Measurements from ENCODE around the gene S100A2.

The S100A2 gene

DNA sequence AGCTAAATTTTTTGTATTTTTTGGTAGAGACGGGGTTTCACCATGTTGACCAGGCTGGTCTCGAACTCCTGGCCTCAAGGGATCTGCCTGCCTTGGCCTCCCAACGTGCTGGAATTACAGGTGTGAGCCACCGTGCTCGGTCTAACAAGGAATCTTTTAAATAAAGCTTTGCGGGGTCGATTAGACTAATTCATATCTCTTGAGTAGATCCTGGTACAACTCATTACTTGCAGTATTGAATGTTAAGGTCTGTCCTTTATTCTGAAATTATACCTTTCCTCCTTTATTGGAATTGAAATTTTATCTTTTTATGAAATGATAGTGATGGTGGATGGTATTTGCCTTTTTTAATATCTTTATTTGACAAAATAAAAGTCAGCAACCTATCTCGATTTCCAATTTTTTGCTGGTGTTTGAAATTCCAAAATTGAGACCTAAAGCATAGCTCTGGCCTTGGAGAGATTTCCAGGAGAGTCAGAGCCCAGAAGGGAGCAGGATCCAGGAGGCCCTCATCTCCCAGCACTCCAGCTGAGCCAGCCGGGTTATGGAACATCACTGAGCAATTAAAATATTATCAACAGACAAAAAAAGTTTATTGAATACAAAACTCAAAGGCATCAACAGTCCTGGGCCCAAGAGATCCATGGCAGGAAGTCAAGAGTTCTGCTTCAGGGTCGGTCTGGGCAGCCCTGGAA is 4.7 kb downstream of the S100A2 start:
- no peak for TF ChIP-seq CTCF (IDR thresholded peaks at IDR 0.05; ENCODE audit: low read depth, low read length)
- Histone ChIP-seq H3K4me3 (ENCODE audit: low read depth, low read length) (no peak overlapping the region), H3K9me3 (ENCODE audit: severe bottlenecking) (no peaks in the 10 kb centered on the region), H3K27ac (no peak overlapping the region), H3K27me3 (ENCODE audit: insufficient read depth, low read depth, severe bottlenecking) (no peaks in the 10 kb centered on the region), H3K36me3 (no peaks in the 10 kb centered on the region)
- no peak for DNase-seq

GRCh38 chr1:153560241-153560640 is 5.4 kb downstream of the S100A2 start:
- Histone ChIP-seq H3K9me3 (ENCODE audit: severe bottlenecking) (no peaks in the 10 kb centered on the region), H3K27ac (no peak overlapping the region), H3K27me3 (ENCODE audit: insufficient read depth, low read depth, severe bottlenecking) (no peaks in the 10 kb centered on the region), H3K36me3 (no peaks in the 10 kb centered on the region), H3K4me3 (ENCODE audit: low read depth, low read length) (no peak overlapping the region)
- TF ChIP-seq CTCF (IDR thresholded peaks at IDR 0.05; ENCODE audit: low read depth, low read length): no peak
- no peak for DNase-seq

GRCh38 chr1:153557877-153558276 is 7.8 kb downstream of the S100A2 start:
- Histone ChIP-seq H3K27me3 (ENCODE audit: insufficient read depth, low read depth, severe bottlenecking) (no peaks in the 10 kb centered on the region), H3K9me3 (ENCODE audit: severe bottlenecking) (no peaks in the 10 kb centered on the region), H3K36me3 (no peaks in the 10 kb centered on the region), H3K27ac (no peak overlapping the region), H3K4me3 (ENCODE audit: low read depth, low read length) (no peak overlapping the region)
- no peak for TF ChIP-seq CTCF (IDR thresholded peaks at IDR 0.05; ENCODE audit: low read depth, low read length)
- DNase-seq: no peak

- TF ChIP-seq CTCF (IDR thresholded peaks at IDR 0.05; ENCODE audit: low read depth, low read length): no peak
- Histone ChIP-seq H3K27ac (no peak overlapping the region), H3K4me3 (ENCODE audit: low read depth, low read length) (no peak overlapping the region), H3K9me3 (ENCODE audit: severe bottlenecking) (no peaks in the 10 kb centered on the region), H3K36me3 (no peaks in the 10 kb centered on the region), H3K27me3 (ENCODE audit: insufficient read depth, low read depth, severe bottlenecking) (no peaks in the 10 kb centered on the region)
- no peak for DNase-seq
Observed at GRCh38 chr1:153556348-153556747, 9.3 kb downstream of the S100A2 start.

- Histone ChIP-seq H3K9me3 (ENCODE audit: severe bottlenecking) (no peaks in the 10 kb centered on the region), H3K27me3 (ENCODE audit: insufficient read depth, low read depth, severe bottlenecking) (no peaks in the 10 kb centered on the region), H3K27ac (no peak overlapping the region), H3K4me3 (ENCODE audit: low read depth, low read length) (no peak overlapping the region), H3K36me3 (no peaks in the 10 kb centered on the region)
- DNase-seq: no peak
- TF ChIP-seq CTCF (IDR thresholded peaks at IDR 0.05; ENCODE audit: low read depth, low read length): no peak
Observed at GRCh38 chr1:153553830-153554541, 11.7 kb downstream of the S100A2 start.

All from WERI-Rb-1 (cell line).